Keratinocyte (primary cell): ENCODE data around the gene VSIG10L2. TPM values are rescaled to one million over a fixed set of nuclear protein-coding genes. Genes with fewer than 3 reads are reported as not detected.

Experiments used
- DNase-seq: peaks from one replicate; pipeline ENCODE4 v3.0.0-alpha.2; 2011; ENCODE audit warnings: low read depth, missing footprints, low spot score
- FAIRE-seq: peaks from 2 replicates; lab custom pipeline; 2011; peaks lifted over from hg19 to GRCh38; lab: Jason Lieb, UNC
- H2AFZ ChIP-seq: 2 replicates; pipeline ENCODE4 v1.6.0; 2012; ENCODE audit warnings: low read length, control low read depth, inconsistent platforms; ENCODE audit not compliant: control insufficient read depth
- H3K27ac ChIP-seq: 2 replicates; pipeline ENCODE4 v1.5.1; 2011; ENCODE audit warnings: low read length; ENCODE audit not compliant: control insufficient read depth, insufficient read depth
- H3K27me3 ChIP-seq: 3 replicates; pipeline ENCODE4 v1.6.0; 2011; ENCODE audit warnings: low read length; ENCODE audit not compliant: control insufficient read depth, insufficient read depth; ENCODE audit errors: extremely low read depth
- H3K36me3 ChIP-seq, 2 experiments: 2 replicates in 1 of 2; 3 replicates in 1 of 2; pipeline ENCODE4 v1.5.1; 2011; ENCODE audit warnings: low read length in 2 of 2, mild to moderate bottlenecking in 1 of 2; ENCODE audit not compliant: control insufficient read depth in 2 of 2, insufficient read depth in 2 of 2; ENCODE audit errors: extremely low read depth in 1 of 2
- H3K4me1 ChIP-seq: 3 replicates; pipeline ENCODE4 v1.5.1; 2011; ENCODE audit warnings: low read length; ENCODE audit not compliant: control insufficient read depth, insufficient read depth; ENCODE audit errors: extremely low read depth
- H3K4me2 ChIP-seq: 3 replicates; pipeline ENCODE4 v1.6.0; 2011; ENCODE audit warnings: low read depth, low read length; ENCODE audit not compliant: control insufficient read depth, insufficient read depth; ENCODE audit errors: extremely low read depth
- H3K4me3 ChIP-seq, 3 experiments: fragments of 200-600 bp in 1 of 3; sonication (generic) in 1 of 3; 2 replicates in 2 of 3; 3 replicates in 1 of 3; pipeline ENCODE4 v1.5.1; 2011 to 2016; ENCODE audit warnings: low read length in 3 of 3, mild to moderate bottlenecking in 3 of 3, control low read depth in 2 of 3, inconsistent platforms in 1 of 3, low read depth in 1 of 3, mixed read lengths in 1 of 3, mixed run types in 1 of 3, moderate library complexity in 1 of 3; ENCODE audit not compliant: control insufficient read depth in 2 of 3, insufficient read depth in 2 of 3; ENCODE audit errors: extremely low read depth in 1 of 3
- H3K79me2 ChIP-seq: 2 replicates; pipeline ENCODE4 v1.6.0; 2012; ENCODE audit warnings: low read length; ENCODE audit not compliant: control insufficient read depth, insufficient read depth
- H3K9ac ChIP-seq: 3 replicates; pipeline ENCODE4 v1.6.0; 2011; ENCODE audit warnings: low read length; ENCODE audit not compliant: control insufficient read depth, insufficient read depth; ENCODE audit errors: extremely low read depth
- H3K9me1 ChIP-seq: 3 replicates; pipeline ENCODE4 v1.6.0; 2011; ENCODE audit warnings: low read length; ENCODE audit not compliant: control insufficient read depth, insufficient read depth; ENCODE audit errors: extremely low read depth
- H3K9me3 ChIP-seq: 2 replicates; pipeline ENCODE4 v1.5.1; 2012; ENCODE audit warnings: low read depth, low read length; ENCODE audit not compliant: control insufficient read depth
- H4K20me1 ChIP-seq: 3 replicates; pipeline ENCODE4 v1.6.0; 2011; ENCODE audit warnings: low read length; ENCODE audit not compliant: control insufficient read depth, insufficient read depth; ENCODE audit errors: extremely low read depth
- EZH2 ChIP-seq: IDR thresholded peaks from one replicate; pipeline ENCODE4 v1.6.1; 2012; ENCODE audit warnings: inconsistent platforms, mild to moderate bottlenecking, low read length, moderate library complexity
- dilution Hi-C: fragments of 300-500 bp; cut with MboI; formaldehyde crosslinking; loops from one replicate; pipeline ENCODE4 v1.7.0; 2020; ENCODE audit warnings: low sequenced_read_pairs; ENCODE audit not compliant: extremely low pct_ligation_motif_present
- polyA plus RNA-seq, 5 experiments: library from polyadenylated mRNA; depleted of rRNA in 3 of 5; stranded (reverse) in 3 of 5; stranded (forward) in 1 of 5; unstranded in 1 of 5; fragments of >200 nt; gene quantifications; 1 replicate in 1 of 5; 2 replicates in 3 of 5; 3 replicates in 1 of 5; pipeline versions ENCODE4 v1.2.1 to v1.2.3, GENCODE V29; 2011 to 2012; ENCODE audit warnings: missing spikeins in 2 of 5, low read depth in 1 of 5, low replicate concordance in 1 of 5
- TF ChIP-seq, protein P1 (sequence below), 3 experiments: IDR thresholded peaks in 1 of 3; conservative IDR thresholded peaks in 1 of 3; optimal IDR thresholded peaks in 1 of 3; 2 replicates in 2 of 3; 3 replicates in 1 of 3; pipeline versions ENCODE3 to v1.5.1; 2011; ENCODE audit warnings: low read length in 3 of 3, mild to moderate bottlenecking in 3 of 3, moderate library complexity in 2 of 3, control low read depth in 1 of 3, inconsistent platforms in 1 of 3; ENCODE audit not compliant: insufficient read depth in 2 of 3; ENCODE audit errors: extremely low read depth in 1 of 3

VSIG10L2 gene
- polyA plus RNA-seq, 1 donor (not counting 4 experiments of a cell fraction or from before 2014, with no cell fraction given) = 0.09 TPM

DNA sequence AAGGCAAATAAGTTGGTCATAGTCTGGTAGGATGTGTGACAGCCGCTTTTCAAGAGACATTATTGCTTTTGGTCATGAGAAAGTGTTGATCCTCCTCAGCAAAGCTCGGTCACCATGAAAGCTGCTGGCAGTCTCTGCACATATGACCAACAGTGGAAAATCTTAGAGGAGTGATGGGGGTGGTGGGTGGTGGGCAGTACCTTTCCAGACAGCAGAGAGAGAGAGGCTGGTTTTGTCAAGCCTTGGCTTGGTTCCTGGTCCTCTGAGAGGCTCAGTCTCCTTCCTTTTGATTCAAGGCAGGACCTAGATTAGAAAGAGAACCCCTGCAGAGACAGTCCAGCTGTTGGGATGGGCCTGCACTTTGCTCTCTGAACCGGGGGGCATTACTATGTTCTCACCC, 20.0 kb upstream of the VSIG10L2 start:
- TF ChIP-seq EZH2 = no peak
- TF ChIP-seq, protein P1, sequence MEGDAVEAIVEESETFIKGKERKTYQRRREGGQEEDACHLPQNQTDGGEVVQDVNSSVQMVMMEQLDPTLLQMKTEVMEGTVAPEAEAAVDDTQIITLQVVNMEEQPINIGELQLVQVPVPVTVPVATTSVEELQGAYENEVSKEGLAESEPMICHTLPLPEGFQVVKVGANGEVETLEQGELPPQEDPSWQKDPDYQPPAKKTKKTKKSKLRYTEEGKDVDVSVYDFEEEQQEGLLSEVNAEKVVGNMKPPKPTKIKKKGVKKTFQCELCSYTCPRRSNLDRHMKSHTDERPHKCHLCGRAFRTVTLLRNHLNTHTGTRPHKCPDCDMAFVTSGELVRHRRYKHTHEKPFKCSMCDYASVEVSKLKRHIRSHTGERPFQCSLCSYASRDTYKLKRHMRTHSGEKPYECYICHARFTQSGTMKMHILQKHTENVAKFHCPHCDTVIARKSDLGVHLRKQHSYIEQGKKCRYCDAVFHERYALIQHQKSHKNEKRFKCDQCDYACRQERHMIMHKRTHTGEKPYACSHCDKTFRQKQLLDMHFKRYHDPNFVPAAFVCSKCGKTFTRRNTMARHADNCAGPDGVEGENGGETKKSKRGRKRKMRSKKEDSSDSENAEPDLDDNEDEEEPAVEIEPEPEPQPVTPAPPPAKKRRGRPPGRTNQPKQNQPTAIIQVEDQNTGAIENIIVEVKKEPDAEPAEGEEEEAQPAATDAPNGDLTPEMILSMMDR (optimal IDR thresholded peaks at IDR 0.05 in 1 of 3, IDR thresholded peaks at IDR 0.05 in 1 of 3, conservative IDR thresholded peaks at IDR 0.05 in 1 of 3; ENCODE audit: extremely low read depth in 1 of 3, insufficient read depth in 2 of 3, low read length in 3 of 3) = no peak
- H3K9me1 ChIP-seq = no peaks in the 10 kb centered on the region
- no peak overlapping the region for H2AFZ ChIP-seq
- no peak overlapping the region for H3K27ac ChIP-seq
- no peak overlapping the region for H3K4me2 ChIP-seq
- dilution Hi-C loops = loop anchor here (25.0 kb wide), 1 partner anchor 286 kb away; the partner anchor contains the start of genes FAM118B and RPUSD4
- no peak for DNase-seq
- peaks cover 8% of the 10 kb centered on the region for H3K27me3 ChIP-seq
- H3K4me1 ChIP-seq = no peaks in the 10 kb centered on the region
- no peak for FAIRE-seq
- H3K9me3 ChIP-seq = no peaks in the 10 kb centered on the region
- no peaks in the 10 kb centered on the region for H3K79me2 ChIP-seq
- H3K36me3 ChIP-seq = no peaks in the 10 kb centered on the region
- no peak overlapping the region for H3K9ac ChIP-seq
- no peak overlapping the region for H3K4me3 ChIP-seq
- H4K20me1 ChIP-seq = no peaks in the 10 kb centered on the region

DNA sequence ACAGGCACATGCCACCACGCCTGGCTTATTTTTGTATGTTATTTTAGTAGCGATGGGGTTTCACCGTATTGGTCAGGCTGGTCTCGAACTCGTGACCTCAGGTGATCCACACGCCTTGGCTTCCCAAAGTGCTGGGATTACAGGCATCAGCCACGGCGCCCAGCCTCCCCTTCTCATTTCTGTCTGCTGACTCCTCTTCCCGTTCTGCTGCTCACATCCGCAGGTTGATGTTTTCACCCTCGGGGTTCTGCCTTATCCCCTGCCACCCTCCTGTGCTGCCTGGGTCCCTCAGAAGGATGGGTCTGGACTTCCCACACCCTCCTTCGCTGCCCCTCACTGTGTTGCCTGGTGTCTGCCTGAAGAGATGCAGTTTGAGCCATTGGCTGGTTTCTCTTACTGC, 19.2 kb upstream of the VSIG10L2 start:
- dilution Hi-C loops = loop anchor here (25.0 kb wide), 1 partner anchor 286 kb away; the partner anchor contains the start of genes FAM118B and RPUSD4
- no peak for TF ChIP-seq EZH2
- TF ChIP-seq, protein P1 (optimal IDR thresholded peaks at IDR 0.05 in 1 of 3, IDR thresholded peaks at IDR 0.05 in 1 of 3, conservative IDR thresholded peaks at IDR 0.05 in 1 of 3; ENCODE audit: extremely low read depth in 1 of 3, insufficient read depth in 2 of 3, low read length in 3 of 3) = no peak

More for the DNA sequence above, 19.2 kb upstream of the VSIG10L2 start:
- H4K20me1 ChIP-seq = no peaks in the 10 kb centered on the region
- no peak overlapping the region for H3K4me2 ChIP-seq
- H3K79me2 ChIP-seq = no peaks in the 10 kb centered on the region
- H3K4me3 ChIP-seq = no peak overlapping the region
- DNase-seq = no peak
- H2AFZ ChIP-seq = no peak overlapping the region
- no peaks in the 10 kb centered on the region for H3K9me3 ChIP-seq
- no peak overlapping the region for H3K27ac ChIP-seq
- no peak for FAIRE-seq
- no peaks in the 10 kb centered on the region for H3K4me1 ChIP-seq
- no peaks in the 10 kb centered on the region for H3K9me1 ChIP-seq
- peaks cover 15% of the 10 kb centered on the region for H3K27me3 ChIP-seq
- no peaks in the 10 kb centered on the region for H3K36me3 ChIP-seq
- H3K9ac ChIP-seq = no peak overlapping the region
